ENCODE results near the gene BAX.

DNA sequence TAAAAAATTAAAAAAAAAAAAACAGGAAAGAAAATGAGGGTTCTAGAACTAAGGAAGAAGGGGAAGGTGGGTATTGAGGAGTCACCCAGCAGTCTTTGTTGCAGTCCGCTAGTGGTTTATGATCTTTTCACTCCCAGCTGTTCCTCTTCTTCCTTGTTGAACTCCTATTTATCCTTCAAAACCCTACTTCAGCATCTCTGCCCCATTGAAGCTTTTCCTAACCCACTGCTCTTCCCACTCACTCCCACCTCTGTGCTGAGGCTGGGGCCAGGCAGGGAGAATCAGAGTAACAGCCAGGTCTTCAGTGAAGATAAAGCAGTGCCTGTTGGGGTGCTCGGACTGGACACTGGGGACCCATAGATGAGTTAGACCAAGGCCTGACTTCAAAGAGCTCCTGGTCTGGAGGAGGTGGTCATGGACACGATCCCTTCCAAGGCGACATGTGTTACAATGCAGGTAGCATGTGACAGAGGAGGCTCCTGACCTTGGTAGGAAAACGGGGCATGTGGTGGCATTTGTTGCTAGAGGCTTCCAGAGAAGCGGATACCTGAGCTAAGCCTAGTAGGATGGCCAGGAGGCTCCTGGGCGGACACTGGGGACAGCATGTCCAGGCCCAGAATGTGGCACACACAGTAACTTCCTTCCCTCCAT, 50.4 kb downstream of the BAX start:
- TF ChIP-seq, protein P1, sequence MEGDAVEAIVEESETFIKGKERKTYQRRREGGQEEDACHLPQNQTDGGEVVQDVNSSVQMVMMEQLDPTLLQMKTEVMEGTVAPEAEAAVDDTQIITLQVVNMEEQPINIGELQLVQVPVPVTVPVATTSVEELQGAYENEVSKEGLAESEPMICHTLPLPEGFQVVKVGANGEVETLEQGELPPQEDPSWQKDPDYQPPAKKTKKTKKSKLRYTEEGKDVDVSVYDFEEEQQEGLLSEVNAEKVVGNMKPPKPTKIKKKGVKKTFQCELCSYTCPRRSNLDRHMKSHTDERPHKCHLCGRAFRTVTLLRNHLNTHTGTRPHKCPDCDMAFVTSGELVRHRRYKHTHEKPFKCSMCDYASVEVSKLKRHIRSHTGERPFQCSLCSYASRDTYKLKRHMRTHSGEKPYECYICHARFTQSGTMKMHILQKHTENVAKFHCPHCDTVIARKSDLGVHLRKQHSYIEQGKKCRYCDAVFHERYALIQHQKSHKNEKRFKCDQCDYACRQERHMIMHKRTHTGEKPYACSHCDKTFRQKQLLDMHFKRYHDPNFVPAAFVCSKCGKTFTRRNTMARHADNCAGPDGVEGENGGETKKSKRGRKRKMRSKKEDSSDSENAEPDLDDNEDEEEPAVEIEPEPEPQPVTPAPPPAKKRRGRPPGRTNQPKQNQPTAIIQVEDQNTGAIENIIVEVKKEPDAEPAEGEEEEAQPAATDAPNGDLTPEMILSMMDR (IDR thresholded peaks at IDR 0.05): no peak
- TF ChIP-seq EP300 (IDR thresholded peaks at IDR 0.05): no peak

Measured in tibial nerve (tissue), 4 donors.